Measurements from ENCODE around the gene MYRFL.
"Not testable (repeated sequence)": the region's sequence is repeated elsewhere in the genome, so short reads cannot be mapped to it uniquely, and the experiment has no call there.

DNA sequence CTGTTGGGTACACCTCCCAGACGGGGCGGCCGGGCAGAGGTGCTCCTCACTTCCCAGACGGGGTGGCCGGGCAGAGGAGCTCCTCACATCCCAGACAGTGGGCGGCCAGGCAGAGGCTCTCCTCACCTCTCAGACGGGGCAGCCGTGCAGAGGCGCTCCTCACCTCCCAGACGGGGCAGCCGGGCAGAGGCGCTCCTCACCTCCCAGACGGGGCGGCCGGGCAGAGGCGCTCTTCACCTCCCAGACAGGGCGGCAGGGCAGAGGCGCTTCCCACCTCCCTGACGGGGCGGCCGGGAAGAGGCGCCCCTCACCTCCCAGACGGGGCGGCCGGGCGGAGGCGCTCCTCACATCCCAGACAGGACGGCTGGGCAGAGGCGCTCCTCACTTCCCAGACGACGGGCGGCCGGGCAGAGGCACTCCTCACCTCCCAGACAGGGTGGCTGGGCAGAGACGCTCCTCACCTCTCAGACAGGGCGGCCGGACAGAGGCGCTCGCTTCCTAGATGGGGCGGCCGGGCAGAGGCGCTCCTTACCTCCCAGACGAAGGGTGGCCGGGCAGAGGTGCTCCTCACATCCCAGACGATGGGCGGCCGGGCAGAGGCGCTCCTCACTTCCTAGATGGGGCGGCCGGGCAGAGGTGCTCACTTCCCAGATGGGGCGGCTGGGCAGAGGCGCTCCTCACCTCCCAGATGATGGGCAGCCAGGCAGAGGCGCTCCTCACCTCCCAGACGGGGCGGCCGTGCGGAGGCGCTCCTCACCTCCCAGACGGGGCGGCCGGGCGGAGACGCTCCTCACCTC lies 17.7 kb upstream of the MYRFL start:
- not testable (repeated sequence) for TF ChIP-seq POLR2AphosphoS5, POLR2A (IDR thresholded peaks at IDR 0.05)
- TF ChIP-seq, protein P1, sequence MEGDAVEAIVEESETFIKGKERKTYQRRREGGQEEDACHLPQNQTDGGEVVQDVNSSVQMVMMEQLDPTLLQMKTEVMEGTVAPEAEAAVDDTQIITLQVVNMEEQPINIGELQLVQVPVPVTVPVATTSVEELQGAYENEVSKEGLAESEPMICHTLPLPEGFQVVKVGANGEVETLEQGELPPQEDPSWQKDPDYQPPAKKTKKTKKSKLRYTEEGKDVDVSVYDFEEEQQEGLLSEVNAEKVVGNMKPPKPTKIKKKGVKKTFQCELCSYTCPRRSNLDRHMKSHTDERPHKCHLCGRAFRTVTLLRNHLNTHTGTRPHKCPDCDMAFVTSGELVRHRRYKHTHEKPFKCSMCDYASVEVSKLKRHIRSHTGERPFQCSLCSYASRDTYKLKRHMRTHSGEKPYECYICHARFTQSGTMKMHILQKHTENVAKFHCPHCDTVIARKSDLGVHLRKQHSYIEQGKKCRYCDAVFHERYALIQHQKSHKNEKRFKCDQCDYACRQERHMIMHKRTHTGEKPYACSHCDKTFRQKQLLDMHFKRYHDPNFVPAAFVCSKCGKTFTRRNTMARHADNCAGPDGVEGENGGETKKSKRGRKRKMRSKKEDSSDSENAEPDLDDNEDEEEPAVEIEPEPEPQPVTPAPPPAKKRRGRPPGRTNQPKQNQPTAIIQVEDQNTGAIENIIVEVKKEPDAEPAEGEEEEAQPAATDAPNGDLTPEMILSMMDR (IDR thresholded peaks at IDR 0.05), result not testable (repeated sequence)

Data from breast epithelium (tissue), 3 donors.